K562 (cell line): Measurements from ENCODE around the gene CRY2. TPM values are rescaled to one million over a fixed set of nuclear protein-coding genes. Genes with fewer than 3 reads are reported as not detected.

Source experiments
- ATAC-seq: fragments of 200-7000 bp; cut with Tn5 transposase; 3 replicates; pipeline ENCODE4 v1.9.1; 2020; ENCODE audit warnings: moderate library complexity
- BruUV-seq: library from RNA; stranded (reverse); fragments of 400-500 nt; replicated peaks from 2 replicates; lab custom pipeline; 2021; lab: Mats Ljungman, UMichigan
- CTCF ChIA-PET: fragments of 300-600 bp; formaldehyde crosslinking; extraction: SDS; loops from one replicate; lab custom pipeline; 2021; ENCODE audit warnings: low intra/inter-chr PET ratio; lab: Yijun Ruan, JAX
- POLR2A ChIA-PET: fragments of 300-600, 350-650 bp; sonication (Branson Sonifier 250); formaldehyde crosslinking; extraction: SDS; loops from one replicate; lab custom pipeline; 2021; ENCODE audit warnings: antibody characterized with exemption, inconsistent platforms; lab: Yijun Ruan, JAX
- DNase-seq, 4 experiments: peaks; one replicate each; pipeline versions ENCODE4 v3.0.0 to v3.0.0-alpha.2; 2011 to 2018; ENCODE audit warnings: low spot score in 3 of 4, mixed read lengths in 3 of 4; ENCODE audit errors: extremely low read depth in 1 of 4
- FAIRE-seq: peaks from 2 replicates; lab custom pipeline; 2011; peaks lifted over from hg19 to GRCh38; lab: Jason Lieb, UNC
- H2AFZ ChIP-seq: 2 replicates; pipeline ENCODE4 v1.6.0; 2011; ENCODE audit warnings: low read depth, low read length, control low read depth, inconsistent platforms
- H3K27ac ChIP-seq: fragments of 200-600 bp; 3 replicates; pipeline ENCODE4 v1.8.0; 2011; ENCODE audit warnings: low read depth, mild to moderate bottlenecking, control low read depth, inconsistent platforms, low read length, moderate library complexity, mixed read lengths; ENCODE audit errors: extremely low read depth
- H3K27me3 ChIP-seq, 2 experiments: fragments of 300-600 bp in 1 of 2; 2 replicates in 1 of 2; 3 replicates in 1 of 2; pipeline versions ENCODE4 v1.6.0 to v1.8.0; 2011; ENCODE audit warnings: inconsistent platforms in 2 of 2, low read length in 2 of 2, mild to moderate bottlenecking in 1 of 2, mixed read lengths in 1 of 2, moderate library complexity in 1 of 2; ENCODE audit not compliant: control insufficient read depth in 2 of 2, insufficient read depth in 2 of 2
- H3K36me3 ChIP-seq: fragments of 300-600 bp; 3 replicates; pipeline ENCODE4 v1.8.0; 2011; ENCODE audit warnings: mild to moderate bottlenecking, low read length, inconsistent platforms; ENCODE audit not compliant: control insufficient read depth, insufficient read depth
- H3K4me1 ChIP-seq, 2 experiments: fragments of 200-600 bp in 1 of 2; replicated peaks in 1 of 2; 2 replicates in 1 of 2; 3 replicates in 1 of 2; pipeline versions ENCODE4 v1.5.1 to v1.8.0; 2011; ENCODE audit warnings: inconsistent platforms in 2 of 2, low read length in 2 of 2, mild to moderate bottlenecking in 1 of 2, mixed read lengths in 1 of 2, moderate library complexity in 1 of 2; ENCODE audit not compliant: control insufficient read depth in 2 of 2, insufficient read depth in 2 of 2
- H3K4me2 ChIP-seq: 2 replicates; pipeline ENCODE4 v1.6.1; 2011; ENCODE audit warnings: low read length, control low read depth, inconsistent platforms, mixed read lengths; ENCODE audit not compliant: insufficient read depth
- H3K4me3 ChIP-seq: fragments of 200-600 bp; sonication (generic), shearing (Covaris generic); 2 replicates; pipeline ENCODE4 v1.5.1; 2016; ENCODE audit warnings: control low read depth, inconsistent platforms
- H3K79me2 ChIP-seq: fragments of 200-600 bp; 3 replicates; pipeline ENCODE4 v1.8.0; 2011; ENCODE audit warnings: low read length, inconsistent platforms; ENCODE audit not compliant: control insufficient read depth, insufficient read depth
- H3K9ac ChIP-seq, 2 experiments: 2 replicates each; pipeline versions ENCODE4 v1.6.0 to v1.6.1; 2011; ENCODE audit warnings: low read depth in 2 of 2, low read length in 2 of 2, control low read depth in 1 of 2, inconsistent platforms in 1 of 2, mild to moderate bottlenecking in 1 of 2, mixed read lengths in 1 of 2; ENCODE audit not compliant: insufficient read depth in 1 of 2
- H3K9me1 ChIP-seq: one replicate; pipeline ENCODE4 v1.6.0; 2011; ENCODE audit warnings: inconsistent platforms, mild to moderate bottlenecking, low read length, moderate library complexity; ENCODE audit not compliant: control insufficient read depth, insufficient read depth
- H3K9me3 ChIP-seq: replicated peaks from 2 replicates; pipeline ENCODE4 v1.5.1; 2011; ENCODE audit warnings: low read depth, low read length, inconsistent platforms; ENCODE audit not compliant: control insufficient read depth, insufficient read depth
- H4K20me1 ChIP-seq: replicated peaks from 2 replicates; pipeline ENCODE4 v1.6.1; 2011; ENCODE audit warnings: low read length, inconsistent platforms, mixed read lengths; ENCODE audit not compliant: control insufficient read depth, insufficient read depth
- ARID1B ChIP-seq: fragments of 450-650 bp; IDR thresholded peaks from 2 replicates; pipeline ENCODE4 v1.6.1; 2016; ENCODE audit warnings: antibody characterized with exemption, mild to moderate bottlenecking, inconsistent platforms
- HDAC1 ChIP-seq, 2 experiments: fragments of 450-650 bp; IDR thresholded peaks; 2 replicates each; pipeline ENCODE4 v1.6.1; 2016 to 2017; ENCODE audit warnings: inconsistent platforms in 1 of 2, mild to moderate bottlenecking in 1 of 2, moderate library complexity in 1 of 2
- JUN ChIP-seq, 2 experiments: sonication (generic) in 1 of 2; formaldehyde crosslinking in 1 of 2; IDR thresholded peaks; 2 replicates each; pipeline versions ENCODE4 v1.6.1 to v1.8.0; 2012 to 2022; ENCODE audit warnings: borderline replicate concordance in 2 of 2, mild to moderate bottlenecking in 2 of 2, improper control_type of control experiment in 1 of 2, low read depth in 1 of 2, low read length in 1 of 2, missing genetic modification reagents in 1 of 2
- NFE2 ChIP-seq: IDR thresholded peaks from 2 replicates; pipeline ENCODE4 v1.6.1; 2014; ENCODE audit warnings: antibody characterized with exemption, low read depth
- POLR2A ChIP-seq: fragments of 450-650 bp; conservative IDR thresholded peaks from 2 replicates; pipeline ENCODE4 v1.6.1; 2016
- POLR2G ChIP-seq: fragments of 200-400 bp; formaldehyde crosslinking; IDR thresholded peaks from 2 replicates; pipeline ENCODE4 v1.6.1; 2017; ENCODE audit warnings: low read depth, mild to moderate bottlenecking, antibody characterized with exemption, low read length, moderate library complexity
- PRMT5 ChIP-seq: sonication (generic); formaldehyde crosslinking; IDR thresholded peaks from 2 replicates; pipeline ENCODE4 v1.5.0; 2020; ENCODE audit warnings: missing genetic modification reagents
- SRSF3 ChIP-seq: fragments of 200-400 bp; formaldehyde crosslinking; IDR thresholded peaks from 2 replicates; pipeline ENCODE4 v1.6.1; 2016; ENCODE audit warnings: mild to moderate bottlenecking, low read length, moderate library complexity; ENCODE audit not compliant: insufficient read depth
- SUPT5H ChIP-seq: fragments of 450-650 bp; IDR thresholded peaks from 2 replicates; pipeline ENCODE4 v1.6.1; 2016
- ZNF134 ChIP-seq: fragments of 250-450 bp; sonication (Bioruptor Pico); conservative IDR thresholded peaks from 2 replicates; pipeline ENCODE4 v1.4.0; 2020
- WGBS: fragments of 100-300 bp; shearing (Covaris generic); methylation state at CpG from one replicate; pipeline ENCODE4 v1.1.6; 2016; ENCODE audit warnings: low coverage, mixed read lengths; ENCODE audit not compliant: insufficient coverage; ENCODE audit errors: missing lambda C conversion rate; 5-methylcytosine and 5-hydroxymethylcytosine counted together
- in situ Hi-C: fragments of 300-500 bp; cut with MboI; formaldehyde crosslinking; loops from 4 replicates; pipeline ENCODE4 v1.15.0; 2018; ENCODE audit warnings: inconsistent platforms, mixed read lengths
- intact Hi-C: fragments of 100-400 bp; cut with micrococcal nuclease; formaldehyde crosslinking; loops from 2 replicates; pipeline ENCODE4 v1.14.2; 2022
- polyA plus RNA-seq, 8 experiments: library from polyadenylated mRNA; depleted of rRNA in 4 of 8; stranded (reverse) in 5 of 8; unstranded in 3 of 8; fragments of >200 nt; fragmentation: Nextera tagmentation in 2 of 8; fragmentation: Illumina TruSeq in 1 of 8; extraction: Ambion mirVana in 2 of 8; extraction: Trizol in 1 of 8; gene quantifications; 2 replicates each; pipeline versions ENCODE4 v1.2.1 to v1.2.3, GENCODE V29; 2011 to 2014; ENCODE audit warnings: inconsistent platforms in 1 of 8, missing spikeins in 1 of 8
- total RNA-seq, 7 experiments: library from RNA; depleted of rRNA in 6 of 7; stranded (reverse); fragments of >200 nt in 6 of 7; fragmentation: Illumina TruSeq in 2 of 7; extraction: Trizol in 2 of 7; gene quantifications; 2 replicates each; pipeline versions ENCODE4 v1.2.1 to v1.2.3, GENCODE V29; 2011 to 2021; ENCODE audit warnings: low replicate concordance in 1 of 7
- TF ChIP-seq, protein P1 (sequence below): sonication (generic); formaldehyde crosslinking; IDR thresholded peaks from 2 replicates; pipeline ENCODE4 v1.8.1; 2023; ENCODE audit warnings: mild to moderate bottlenecking, missing genetic modification reagents

CRY2 gene
- total and polyA plus RNA-seq, 9 of the 15 experiments (the other 6 are each of a cell fraction or from before 2014, with no cell fraction given), result 2.3 to 23.9 (median 14.8) TPM

DNA sequence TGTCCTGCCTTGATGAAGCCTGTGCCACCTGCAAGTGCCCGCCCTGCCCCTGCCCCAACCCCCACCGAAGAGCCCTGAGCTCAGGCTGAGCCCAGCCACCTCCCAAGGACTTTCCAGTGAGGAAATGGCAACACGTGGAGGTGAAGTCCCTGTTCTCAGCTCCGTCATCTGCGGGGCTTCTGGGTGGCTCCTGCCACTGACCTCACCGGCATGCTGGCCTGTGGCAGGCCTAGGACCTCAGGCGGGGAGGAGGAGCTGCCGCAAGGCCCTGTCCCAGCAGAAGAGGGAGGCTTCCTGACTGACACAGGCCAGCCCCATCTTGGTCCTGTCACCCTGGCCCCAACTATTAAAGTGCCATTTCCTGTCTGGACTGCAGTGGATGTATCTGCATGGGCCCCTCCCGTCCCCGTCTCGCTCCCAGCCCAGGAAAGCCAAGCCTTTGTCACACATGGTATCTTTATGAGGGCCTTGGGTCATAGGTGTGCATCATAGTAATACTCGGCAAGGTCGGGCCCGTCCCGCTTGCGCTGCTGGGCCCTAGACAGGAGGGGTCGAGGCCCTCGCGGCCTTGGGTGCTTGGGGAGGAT is 58.9 kb downstream of the CRY2 start (continued):
- TF ChIP-seq, protein P1, sequence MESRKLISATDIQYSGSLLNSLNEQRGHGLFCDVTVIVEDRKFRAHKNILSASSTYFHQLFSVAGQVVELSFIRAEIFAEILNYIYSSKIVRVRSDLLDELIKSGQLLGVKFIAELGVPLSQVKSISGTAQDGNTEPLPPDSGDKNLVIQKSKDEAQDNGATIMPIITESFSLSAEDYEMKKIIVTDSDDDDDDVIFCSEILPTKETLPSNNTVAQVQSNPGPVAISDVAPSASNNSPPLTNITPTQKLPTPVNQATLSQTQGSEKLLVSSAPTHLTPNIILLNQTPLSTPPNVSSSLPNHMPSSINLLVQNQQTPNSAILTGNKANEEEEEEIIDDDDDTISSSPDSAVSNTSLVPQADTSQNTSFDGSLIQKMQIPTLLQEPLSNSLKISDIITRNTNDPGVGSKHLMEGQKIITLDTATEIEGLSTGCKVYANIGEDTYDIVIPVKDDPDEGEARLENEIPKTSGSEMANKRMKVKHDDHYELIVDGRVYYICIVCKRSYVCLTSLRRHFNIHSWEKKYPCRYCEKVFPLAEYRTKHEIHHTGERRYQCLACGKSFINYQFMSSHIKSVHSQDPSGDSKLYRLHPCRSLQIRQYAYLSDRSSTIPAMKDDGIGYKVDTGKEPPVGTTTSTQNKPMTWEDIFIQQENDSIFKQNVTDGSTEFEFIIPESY (CRISPR knock-in tag), result peak; percentile 64

DNA sequence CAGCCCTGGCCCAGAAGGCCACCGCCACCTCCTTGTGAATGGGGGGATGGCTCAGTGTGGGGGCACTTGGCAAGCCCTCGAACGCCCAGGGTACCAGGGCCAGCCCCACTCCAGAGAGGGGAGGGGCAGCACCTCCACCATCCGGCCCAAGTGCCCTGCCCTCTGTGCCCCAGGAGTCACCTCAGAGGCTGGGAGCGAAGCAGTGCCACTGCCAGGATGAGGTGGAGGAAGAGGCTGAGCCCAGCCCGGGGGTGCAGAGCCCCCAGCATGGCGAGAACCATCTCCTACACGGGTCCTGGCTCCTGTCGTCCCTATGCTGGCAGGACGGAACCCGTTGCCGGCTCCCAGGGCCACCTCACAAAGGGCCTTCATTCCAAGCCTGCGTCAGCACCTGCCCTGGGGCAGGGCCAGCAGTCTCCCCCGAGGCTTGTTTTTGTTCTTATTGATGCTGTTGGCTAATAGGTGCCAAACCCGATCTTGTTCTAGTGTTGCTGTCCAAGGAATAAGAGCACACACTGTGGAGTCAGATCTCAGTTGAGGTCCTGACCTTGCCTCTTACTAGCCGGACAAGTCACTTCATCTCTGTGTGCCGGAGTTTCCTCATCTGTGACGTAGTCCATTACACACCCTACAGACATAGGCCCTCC is 59.8 kb downstream of the CRY2 start, which contains the start of gene FREY1:
FREY1 (minus strand) TSS at position 307 of the 647 bp plus-strand sequence; CDS start at position 281, 26 bp downstream.
- ATAC-seq (no peak), DNase-seq (no peak), FAIRE-seq (peak; percentile 6)
- Histone ChIP-seq H3K27me3 (no peaks in the 10 kb centered on the region), H3K4me1 (peaks cover 8 to 64% of the 10 kb centered on the region in 2 experiments; a peak in 4 of 5 replicates), H2AFZ (no peak within 1 kb of the TSS), H3K9me1 (peaks cover 6% of the 10 kb centered on the region), H3K4me3 (no peak within 1 kb of the TSS), H3K36me3 (peaks cover 16% of the 10 kb centered on the region; the same call in 1 of the 3 replicates), H3K79me2 (no peaks in the 10 kb centered on the region), H3K4me2 (no peak within 1 kb of the TSS), H3K9ac (peak within 1 kb of the TSS in 1 of 2 experiments; percentile 70; a peak in 2 of 4 replicates), H3K9me3 (no peaks in the 10 kb centered on the region), H3K27ac (no peak within 1 kb of the TSS), H4K20me1 (0 out of 2 replicates have a peak, but pooled peaks cover 3% of the 10 kb centered on the region)
- in situ Hi-C loops (no loop called here), intact Hi-C loops (no loop called here)
- TF ChIP-seq ARID1B, result no peak
- TF ChIP-seq SRSF3, result no peak
- no peak for TF ChIP-seq ZNF134
- TF ChIP-seq POLR2A, result peak; percentile 25; the same call in 1 of the 2 replicates
- TF ChIP-seq NFE2, result no peak
- TF ChIP-seq PRMT5 (CRISPR knock-in tag), result no peak
- 0 out of 2 replicates have a peak, but pooled peaks have one; percentile 8 for TF ChIP-seq SUPT5H
- TF ChIP-seq HDAC1 (IDR thresholded peaks at IDR 0.05), result no peak
- TF ChIP-seq JUN (IDR thresholded peaks at IDR 0.05; ENCODE audit: borderline replicate concordance, low read depth, low read length), result no peak
- TF ChIP-seq JUN (CRISPR knock-in tag; IDR thresholded peaks at IDR 0.05; ENCODE audit: borderline replicate concordance), result no peak
- peak; percentile 71 for TF ChIP-seq POLR2G
- 73% methylated on average over 16 of the region's 18 CpGs for WGBS
- ChIA-PET POLR2A (interaction anchor here (0.6 kb wide), 2 partner anchors 9 to 12 kb away, joined by 3 read pairs; no protein-coding TSS in a partner anchor), CTCF (no interaction called here)
- no TSS peak for BruUV-seq
